ENCODE results near the gene CCM2.
A peak's percentile ranks its signal among the peaks of the same experiment; 100 is the strongest.
"Not testable (repeated sequence)": the region's sequence is repeated elsewhere in the genome, so short reads cannot be mapped to it uniquely, and the experiment has no call there.

Gene CCM2

DNA sequence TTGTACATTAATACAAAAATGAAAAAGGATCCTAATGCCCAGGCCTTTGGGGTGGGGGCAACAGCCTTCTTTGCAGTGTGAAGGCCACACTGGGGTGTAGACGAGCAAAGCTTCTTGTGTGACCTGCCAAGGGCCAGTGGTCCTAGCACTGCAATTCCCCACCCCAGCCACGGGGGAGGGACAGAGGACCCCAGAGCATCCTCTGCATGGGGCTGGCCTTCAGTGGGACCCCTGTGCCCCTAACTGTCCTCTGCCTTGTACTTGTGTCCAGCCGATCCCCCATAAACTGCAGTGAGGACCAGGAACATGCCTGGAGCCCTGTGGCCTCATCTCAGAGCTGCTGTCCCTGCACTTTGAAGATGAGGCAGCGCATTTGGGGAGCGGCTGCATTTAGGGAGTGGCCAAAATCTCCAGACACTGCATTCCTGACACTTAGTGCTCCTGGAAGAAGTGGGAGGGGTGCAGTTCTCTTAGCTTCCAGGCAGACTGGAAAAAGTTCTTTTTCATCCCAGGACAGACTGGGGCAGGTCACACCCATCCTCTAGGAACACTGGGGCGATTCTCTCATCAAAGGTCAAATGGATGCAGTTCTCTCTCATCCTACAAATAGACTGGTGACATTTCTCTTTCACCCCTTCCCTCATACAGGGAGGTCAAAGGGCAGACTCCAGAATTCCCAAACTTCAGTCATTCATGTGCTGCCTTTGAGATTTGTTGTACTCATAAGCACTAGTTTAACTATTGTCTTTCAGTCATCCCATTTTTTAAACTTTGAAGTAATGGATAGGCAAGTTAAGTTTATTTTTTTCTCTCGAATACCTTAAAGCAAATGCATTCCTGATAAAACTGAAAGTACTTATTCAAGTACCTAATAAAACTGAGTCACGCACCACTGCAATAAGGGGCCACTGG lies 20.3 kb upstream of the CCM2 start:
- in situ Hi-C loops (cut with MboI; ENCODE audit: low pct_unique_long_range_greater_than_20kb, low sequenced_read_pairs) = no loop called here
- no peak for DNase-seq

DNA sequence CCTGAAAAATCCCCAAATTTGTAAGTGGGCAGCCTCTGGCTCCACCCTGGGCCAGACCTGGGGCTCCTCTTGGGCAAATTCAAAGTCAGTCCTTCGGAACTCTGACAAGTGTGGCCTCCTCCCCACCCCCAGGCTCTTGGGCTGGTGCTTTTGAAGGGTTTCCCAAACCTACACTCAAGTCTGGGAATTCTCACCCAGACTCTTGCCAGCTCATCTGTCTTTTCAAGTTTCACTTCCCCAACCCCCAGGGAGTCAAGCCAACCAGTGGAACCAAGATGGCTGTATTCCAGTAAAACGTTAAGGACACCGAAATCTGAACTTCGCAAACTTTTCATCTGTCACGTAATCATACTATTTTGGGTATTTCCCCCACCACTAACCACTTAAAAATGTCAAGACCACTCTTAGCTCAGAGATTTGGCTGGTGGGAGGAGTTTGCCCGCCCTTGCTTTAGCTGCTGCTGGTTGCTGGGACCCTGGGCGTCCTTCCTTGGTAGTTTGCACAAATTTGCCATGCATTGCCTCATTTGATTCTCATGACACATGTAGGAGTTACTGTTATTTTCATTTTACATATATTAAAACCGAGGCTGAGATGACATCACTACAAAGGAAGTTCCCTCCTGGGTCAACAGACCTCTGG lies 19.5 kb upstream of the CCM2 start:
- in situ Hi-C loops (cut with MboI; ENCODE audit: low pct_unique_long_range_greater_than_20kb, low sequenced_read_pairs) = no loop called here
- DNase-seq = peak; percentile 95

DNA sequence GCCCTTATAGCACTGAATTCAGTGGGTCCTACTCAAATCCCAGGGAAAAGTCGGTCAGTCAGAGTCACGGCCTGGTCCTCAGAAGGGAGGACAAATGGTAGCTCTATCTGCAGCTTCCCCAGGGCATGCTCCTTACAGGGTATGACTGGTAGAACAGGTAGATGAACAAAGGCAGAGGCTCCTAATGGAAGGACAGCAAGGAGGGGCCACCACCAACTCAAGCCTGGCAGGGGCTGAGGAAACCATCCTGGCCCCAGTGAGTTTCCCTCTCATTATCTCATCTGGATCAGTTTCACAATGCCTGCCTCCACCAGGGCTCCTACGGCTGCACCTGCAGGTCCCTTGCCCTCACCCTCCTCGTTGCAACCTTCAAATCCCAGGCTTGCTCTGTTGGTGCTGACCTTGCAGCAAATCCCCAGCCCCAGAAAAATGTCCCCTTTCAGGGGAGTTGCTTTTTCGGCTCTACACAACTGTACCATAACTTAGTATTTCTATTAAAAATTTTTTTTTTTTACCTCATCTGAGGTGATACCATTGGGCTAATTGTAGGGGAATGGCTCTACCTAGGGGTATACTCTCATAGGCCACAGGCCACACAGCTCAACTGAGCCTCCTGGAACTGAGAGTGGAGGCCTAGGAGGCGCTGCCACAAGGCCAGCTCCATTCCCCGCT lies 18.8 kb upstream of the CCM2 start:
- in situ Hi-C loops (cut with MboI; ENCODE audit: low pct_unique_long_range_greater_than_20kb, low sequenced_read_pairs) = no loop called here
- DNase-seq = peak; percentile 55

DNA sequence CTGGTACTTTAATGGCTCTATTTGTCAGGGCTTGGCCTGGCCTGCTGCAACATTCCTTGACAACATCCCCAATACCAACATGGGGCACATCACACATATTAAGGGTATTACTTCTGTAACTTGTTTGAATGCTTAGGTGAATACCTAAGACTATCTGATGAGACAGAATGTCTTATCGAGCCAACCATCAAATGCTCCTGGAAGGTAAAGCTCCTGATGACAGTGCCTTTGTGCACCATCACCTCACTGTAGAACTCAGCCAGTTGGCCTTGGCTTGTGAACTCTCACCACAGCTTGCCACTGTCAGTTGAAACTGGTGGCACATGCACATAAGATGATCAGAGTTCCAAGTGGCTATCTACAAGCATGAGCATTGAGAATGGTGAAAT lies 17.5 kb upstream of the CCM2 start:
- no peak for DNase-seq
- in situ Hi-C loops (cut with MboI; ENCODE audit: low pct_unique_long_range_greater_than_20kb, low sequenced_read_pairs) = no loop called here

DNA sequence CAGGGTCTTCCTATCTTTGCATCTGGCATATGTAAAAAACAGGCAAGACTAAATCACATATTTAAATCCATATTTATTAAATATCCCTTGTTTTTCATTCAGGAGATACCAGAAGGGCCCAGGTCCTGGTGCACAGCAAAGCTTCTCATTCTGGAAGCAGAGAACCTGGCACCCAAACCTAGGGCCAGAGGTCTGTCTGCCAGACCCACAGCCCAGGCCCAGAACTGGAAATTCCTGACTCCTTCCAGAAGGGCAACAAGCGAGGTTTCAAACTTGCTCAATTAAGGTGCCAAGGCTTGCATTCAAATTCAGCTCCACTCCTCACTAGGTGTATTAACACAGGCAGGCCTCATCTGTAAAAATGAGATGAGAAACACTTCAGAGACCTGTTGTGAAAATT lies 17.0 kb upstream of the CCM2 start:
- DNase-seq = no peak
- in situ Hi-C loops (cut with MboI; ENCODE audit: low pct_unique_long_range_greater_than_20kb, low sequenced_read_pairs) = no loop called here

DNA sequence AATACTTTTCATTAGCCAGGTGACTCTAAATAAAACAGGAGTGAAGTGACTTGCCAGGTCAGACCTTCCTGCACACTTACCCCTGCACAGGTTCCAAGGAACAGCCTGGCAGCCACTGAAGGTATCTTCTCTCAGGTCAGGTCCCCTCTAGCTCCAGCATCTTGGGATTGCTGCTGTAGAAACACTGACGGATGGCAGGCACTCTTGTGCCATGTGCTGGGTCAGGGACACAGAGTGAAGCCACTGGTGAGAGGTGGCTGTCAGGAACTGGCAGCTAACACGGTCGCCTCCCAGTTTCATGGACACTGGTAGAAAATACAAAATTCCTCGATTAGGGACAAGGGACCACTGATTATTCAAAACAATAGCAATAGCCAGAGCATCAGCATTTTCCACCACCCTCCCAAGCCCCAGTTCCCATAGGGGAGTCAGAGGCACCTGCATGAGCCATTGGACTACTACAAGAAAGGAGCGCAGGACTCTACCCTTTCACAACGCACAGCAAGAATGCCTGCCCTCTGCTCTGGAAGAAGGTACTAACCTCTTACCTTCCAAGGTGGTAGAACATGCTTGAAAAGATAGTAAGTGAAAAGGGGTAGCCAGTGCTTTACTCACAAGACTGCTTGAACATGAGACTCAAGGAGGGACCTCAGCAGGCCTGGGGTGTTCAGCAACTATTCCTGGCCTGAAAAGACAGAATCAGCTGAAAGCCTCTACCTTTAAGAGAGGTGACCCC lies 16.1 kb upstream of the CCM2 start:
- DNase-seq = no peak
- in situ Hi-C loops (cut with MboI; ENCODE audit: low pct_unique_long_range_greater_than_20kb, low sequenced_read_pairs) = no loop called here

DNA sequence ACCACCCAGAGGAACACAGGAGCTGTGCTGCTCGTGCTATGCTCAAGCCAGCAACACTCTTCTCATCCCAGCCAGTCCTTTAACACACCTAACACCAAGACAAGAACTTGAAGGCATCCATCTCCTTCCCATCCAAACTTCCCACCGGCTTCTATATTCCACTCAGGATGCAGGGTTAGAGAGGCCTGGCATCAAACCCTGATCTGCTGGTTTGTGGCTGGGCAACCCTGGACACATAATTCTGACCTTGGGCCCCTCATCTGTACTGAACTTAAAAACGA lies 15.6 kb upstream of the CCM2 start:
- in situ Hi-C loops (cut with MboI; ENCODE audit: low pct_unique_long_range_greater_than_20kb, low sequenced_read_pairs) = no loop called here
- DNase-seq = no peak

DNA sequence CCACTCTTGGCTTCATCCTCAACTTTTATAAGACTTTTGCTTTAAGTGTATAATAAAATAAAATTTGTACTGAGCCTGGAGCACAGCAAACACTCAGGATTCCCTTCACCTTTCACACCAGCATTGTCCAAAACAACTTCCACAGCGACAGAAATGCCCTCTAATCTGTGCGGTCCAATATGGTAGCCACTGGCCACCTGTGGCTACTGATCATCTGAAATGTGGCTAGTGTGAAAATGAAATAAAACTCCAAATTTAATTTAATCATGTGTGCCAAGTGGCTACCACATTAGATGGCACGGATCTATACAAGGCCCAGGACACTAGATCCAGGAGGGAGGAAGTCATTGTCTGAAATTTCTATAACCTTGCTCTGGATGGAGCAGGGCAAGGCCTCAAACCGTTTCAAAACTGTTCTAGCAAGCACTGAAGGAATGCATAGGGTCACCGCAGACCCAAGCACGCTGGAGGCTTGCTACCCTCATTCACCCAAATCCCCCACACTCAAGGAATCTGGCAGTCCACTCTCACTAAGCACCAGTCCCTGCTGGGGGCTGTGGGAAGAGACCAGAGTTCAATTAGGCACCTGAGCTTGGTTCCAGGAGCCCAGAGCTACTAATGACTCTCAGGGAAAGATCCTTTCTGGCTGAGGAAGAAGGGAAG lies 14.8 kb upstream of the CCM2 start:
- no peak for DNase-seq
- in situ Hi-C loops (cut with MboI; ENCODE audit: low pct_unique_long_range_greater_than_20kb, low sequenced_read_pairs) = no loop called here

DNA sequence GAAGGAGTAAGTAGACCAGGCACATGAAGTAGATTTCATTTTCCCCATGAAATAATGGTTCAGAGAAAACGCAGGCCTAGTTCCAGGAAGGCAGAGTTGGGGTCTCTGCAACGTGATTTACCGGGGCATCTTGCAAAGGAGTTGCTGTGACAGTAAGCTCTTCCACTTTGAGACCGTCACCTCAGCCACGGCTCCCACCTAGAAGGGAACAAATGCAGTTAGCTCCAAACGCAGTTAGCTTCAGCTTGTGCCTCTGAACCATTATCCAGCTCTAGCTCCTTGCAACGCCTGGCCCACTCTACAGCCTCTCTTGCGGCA lies 14.1 kb upstream of the CCM2 start:
- no peak for DNase-seq
- in situ Hi-C loops (cut with MboI; ENCODE audit: low pct_unique_long_range_greater_than_20kb, low sequenced_read_pairs) = no loop called here

DNA sequence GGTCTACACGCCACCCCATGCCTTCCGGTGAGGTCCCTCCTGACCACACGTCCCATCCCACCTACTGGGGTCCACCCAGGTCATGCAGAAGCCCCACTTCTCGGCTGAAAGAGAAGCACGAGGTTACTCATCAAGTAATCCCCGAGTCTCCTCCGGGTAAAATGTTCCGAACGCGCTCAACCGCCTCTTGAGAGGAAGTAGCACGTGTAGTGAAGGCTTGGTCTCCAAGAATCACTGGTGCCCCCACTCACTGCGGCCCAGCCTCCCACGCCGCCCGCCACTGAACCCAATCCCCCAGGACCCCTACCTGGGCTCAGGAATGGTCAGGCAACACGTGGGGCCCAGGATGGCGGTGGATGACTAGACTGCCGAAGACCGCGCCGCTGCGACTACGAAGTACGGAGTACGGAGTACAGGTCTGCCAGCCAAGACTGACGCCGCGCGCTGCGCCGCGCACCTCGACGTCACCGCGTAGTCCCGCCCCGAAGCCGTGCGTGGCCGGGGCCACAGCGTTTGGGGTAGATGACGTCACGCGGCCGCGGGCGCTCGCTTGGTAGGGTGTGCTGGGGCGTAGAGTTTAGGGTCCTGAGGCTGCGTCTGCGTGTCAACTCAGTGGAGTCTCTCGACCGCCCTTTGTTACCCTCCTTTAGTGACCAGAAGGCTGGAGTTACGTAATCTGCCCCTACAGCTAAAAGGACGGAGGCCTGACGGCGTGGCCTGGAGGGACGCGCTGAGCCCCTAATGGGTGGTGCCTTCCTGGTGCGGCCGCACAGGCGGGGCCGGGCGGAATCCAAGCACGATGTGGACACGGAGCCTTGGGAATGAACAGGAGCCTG lies 13.6 kb upstream of the CCM2 start:
- DNase-seq = peak; percentile 96

DNA sequence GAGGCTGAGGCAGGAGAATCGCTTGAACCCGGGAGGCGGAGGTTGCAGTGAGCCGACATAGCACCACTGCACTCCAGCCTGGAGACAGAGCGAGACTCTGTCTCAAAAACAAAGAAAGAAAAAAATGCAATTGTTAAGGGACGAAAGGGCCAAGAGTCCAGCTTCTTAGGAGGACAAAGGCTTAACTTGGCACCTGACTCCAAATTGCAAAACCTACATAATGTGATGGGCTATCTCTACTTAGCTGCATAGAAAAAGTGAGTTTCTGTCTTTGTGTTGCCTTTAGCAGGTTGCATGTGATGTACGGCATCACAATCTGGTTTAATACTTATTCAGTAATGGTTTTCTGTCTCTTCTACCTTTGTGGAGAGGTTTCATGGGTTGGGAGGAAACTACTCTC lies 12.5 kb upstream of the CCM2 start:
- in situ Hi-C loops (cut with MboI; ENCODE audit: low pct_unique_long_range_greater_than_20kb, low sequenced_read_pairs) = no loop called here
- no peak for DNase-seq

More for the DNA sequence above, 13.6 kb upstream of the CCM2 start:
- in situ Hi-C loops (cut with MboI; ENCODE audit: low pct_unique_long_range_greater_than_20kb, low sequenced_read_pairs) = no loop called here

DNA sequence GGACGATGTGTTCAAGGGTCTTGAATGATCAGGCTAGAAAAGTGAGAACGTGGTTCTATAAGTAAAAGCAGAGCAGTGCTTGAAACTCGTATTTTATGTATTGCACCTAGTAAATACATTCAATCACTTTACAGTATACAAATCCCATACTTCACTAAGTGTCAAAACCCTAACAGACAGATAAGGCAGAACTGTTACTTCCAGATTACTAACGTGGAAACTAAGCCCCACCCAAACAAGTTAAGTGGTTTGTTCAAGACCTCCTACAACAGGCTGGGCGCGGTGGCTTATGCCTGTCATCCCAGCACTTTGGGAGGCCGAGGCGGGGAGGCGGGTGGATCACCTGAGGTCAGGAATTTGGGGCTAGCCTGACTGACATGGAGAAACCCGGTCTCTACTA lies 12.0 kb upstream of the CCM2 start:
- DNase-seq = no peak
- in situ Hi-C loops (cut with MboI; ENCODE audit: low pct_unique_long_range_greater_than_20kb, low sequenced_read_pairs) = no loop called here

DNA sequence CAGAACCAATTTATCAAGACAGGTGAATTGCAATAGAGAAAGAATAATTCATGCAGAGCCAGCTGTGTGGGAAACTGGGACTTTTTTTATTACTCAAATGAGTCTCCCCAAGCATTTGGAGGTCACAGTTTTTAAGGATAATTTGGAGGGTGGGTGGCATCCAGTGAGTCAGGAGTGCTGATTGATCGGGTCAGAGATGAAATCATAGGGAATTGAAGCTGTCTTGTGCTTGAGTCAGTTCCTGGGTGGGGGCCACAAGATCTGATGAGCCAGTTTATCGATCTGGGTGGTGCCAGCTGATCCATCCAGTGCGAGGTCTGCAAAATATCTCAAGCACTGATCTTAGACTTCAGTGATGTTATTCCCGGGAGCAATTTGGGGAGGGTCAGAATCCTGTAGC lies 11.3 kb upstream of the CCM2 start:
- in situ Hi-C loops (cut with MboI; ENCODE audit: low pct_unique_long_range_greater_than_20kb, low sequenced_read_pairs) = no loop called here
- no peak for DNase-seq

DNA sequence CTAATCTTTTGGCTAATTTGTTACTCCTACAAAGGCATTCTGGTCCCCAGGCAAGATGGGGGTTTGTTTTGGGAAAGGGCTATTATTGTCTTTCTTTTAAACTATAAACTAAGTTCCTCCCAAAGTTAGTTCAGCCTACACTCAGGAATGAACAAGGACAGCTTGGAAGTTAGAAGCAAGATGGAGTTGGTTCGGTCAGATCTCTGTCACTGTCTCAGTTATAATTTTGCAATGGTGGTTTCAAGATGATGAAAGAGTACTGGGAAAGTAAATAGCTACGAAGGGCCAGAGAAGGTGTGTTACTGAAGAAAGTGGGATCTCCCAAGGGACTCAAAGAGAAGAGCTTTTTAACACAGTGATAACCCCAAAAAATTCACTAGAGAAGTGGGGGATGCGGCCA lies 10.9 kb upstream of the CCM2 start:
- in situ Hi-C loops (cut with MboI; ENCODE audit: low pct_unique_long_range_greater_than_20kb, low sequenced_read_pairs) = no loop called here
- DNase-seq = no peak

DNA sequence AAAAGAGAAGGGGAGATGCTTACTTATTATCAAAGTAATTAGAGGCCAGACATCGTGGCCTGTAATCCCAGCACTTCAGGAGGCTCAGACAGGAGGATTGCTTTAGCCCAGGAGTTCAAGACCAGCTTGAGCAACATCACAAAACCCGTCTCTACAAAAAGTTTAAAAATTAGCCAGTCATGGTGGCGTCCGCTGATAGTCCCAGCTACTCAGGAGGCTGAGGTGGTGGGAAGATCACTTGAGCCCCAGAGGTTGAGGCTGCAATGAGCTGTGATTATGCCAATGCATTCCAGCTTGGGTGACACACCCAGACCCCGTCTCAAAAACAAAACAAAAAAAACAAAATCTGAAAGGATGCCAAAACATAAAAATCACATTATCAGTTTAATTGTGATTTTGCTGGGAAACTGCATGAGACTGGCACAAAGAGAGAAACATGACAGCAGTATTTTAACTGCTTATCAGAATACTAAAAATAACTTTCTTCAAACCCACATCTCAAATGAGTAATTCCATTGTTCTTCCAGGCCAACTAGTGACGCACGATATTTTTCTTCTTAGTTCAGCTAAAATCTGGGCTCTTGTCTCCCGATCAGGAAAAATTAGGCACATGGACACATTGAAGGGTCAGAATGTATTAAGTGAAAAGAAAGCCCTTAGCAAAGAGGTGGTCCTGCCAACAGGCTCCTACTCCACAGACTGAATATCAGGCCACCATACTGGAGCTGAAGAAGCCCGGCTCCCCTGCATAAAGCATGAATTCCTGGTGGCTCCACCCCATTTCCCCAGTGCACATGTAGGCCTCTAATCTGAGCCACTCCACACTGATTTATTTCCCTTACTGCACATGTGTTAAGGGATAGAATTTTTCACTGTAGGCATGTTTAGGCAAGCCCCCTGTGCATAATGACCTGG lies 9.6 kb upstream of the CCM2 start:
- in situ Hi-C loops (cut with MboI; ENCODE audit: low pct_unique_long_range_greater_than_20kb, low sequenced_read_pairs) = no loop called here
- peak; percentile 52 for DNase-seq

DNA sequence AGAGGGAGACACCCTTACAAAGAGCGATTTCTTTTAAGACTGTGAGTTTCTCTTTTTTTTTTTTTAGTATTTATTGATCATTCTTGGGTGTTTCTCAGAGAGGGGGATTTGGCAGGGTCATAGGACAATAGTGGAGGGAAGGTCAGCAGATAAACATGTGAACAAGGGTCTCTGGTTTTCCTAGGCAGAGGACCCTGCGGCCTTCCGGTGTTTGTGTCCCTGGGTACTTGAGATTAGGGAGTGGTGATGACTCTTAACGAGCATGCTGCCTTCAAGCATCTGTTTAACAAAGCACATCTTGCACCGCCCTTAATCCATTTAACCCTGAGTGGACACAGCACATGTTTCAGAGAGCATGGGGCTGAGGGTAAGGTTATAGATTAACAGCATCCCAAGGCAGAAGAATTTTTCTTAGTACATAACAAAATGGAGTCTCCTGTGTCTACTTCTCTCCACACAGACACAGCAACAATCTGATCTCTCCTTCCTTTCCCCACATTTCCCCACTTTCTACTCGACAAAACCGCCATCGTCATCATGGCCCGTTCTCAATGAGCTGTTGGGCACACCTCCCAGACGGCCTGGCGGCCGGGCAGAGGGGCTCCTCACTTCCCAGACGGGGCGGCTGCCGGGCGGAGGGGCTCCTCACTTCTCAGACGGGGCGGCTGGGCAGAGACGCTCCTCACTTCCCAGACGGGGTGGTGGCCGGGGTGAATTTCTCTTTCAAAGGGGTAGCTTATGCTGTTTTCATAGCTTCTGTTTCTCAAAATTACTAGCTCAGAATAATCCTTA lies 7.8 kb upstream of the CCM2 start:
- in situ Hi-C loops (cut with MboI; ENCODE audit: low pct_unique_long_range_greater_than_20kb, low sequenced_read_pairs); DNase-seq: not testable (repeated sequence)
